A673 (cell line): ENCODE data around the gene SPDYE2B.
"Not testable (repeated sequence)": the region's sequence is repeated elsewhere in the genome, so short reads cannot be mapped to it uniquely, and the experiment has no call there.

Experiments used
- CTCF ChIP-seq: fragments of 300-800, 200-600 bp; sonication (generic); conservative IDR thresholded peaks from 2 replicates; pipeline ENCODE4 v1.5.1; 2017; ENCODE audit warnings: low read depth, mild to moderate bottlenecking, antibody characterized with exemption, low read length, moderate library complexity, mixed read lengths
- EZH2 ChIP-seq: fragments of 200-600 bp; sonication (generic); IDR thresholded peaks from 2 replicates; pipeline ENCODE4 v1.6.1; 2017; ENCODE audit warnings: borderline replicate concordance, low read depth, mild to moderate bottlenecking, mixed read lengths, antibody characterized with exemption, low read length; ENCODE audit not compliant: poor library complexity, severe bottlenecking

GRCh38 chr7:102698962-102699750 is 49.0 kb downstream of the SPDYE2B start:
- not testable (repeated sequence) for TF ChIP-seq CTCF, EZH2
